ENCODE results near the gene BCL2L2. TPM values are rescaled to one million over a fixed set of nuclear protein-coding genes. Genes with fewer than 3 reads are reported as not detected.

The BCL2L2 gene
- total and polyA plus RNA-seq, 10 of the 15 experiments (the other 5 are each of a cell fraction or from before 2014, with no cell fraction given) = 1.4 to 14.7 (median 7.1) TPM

GRCh38 chr14:23335623-23336022, 29.0 kb downstream of the BCL2L2 start:
- H3K27ac ChIP-seq (ENCODE audit: control insufficient read depth, insufficient read depth) = no peak overlapping the region
- intact Hi-C loops (cut with micrococcal nuclease; ENCODE audit: unreplicated experiment) = no loop called here
- H3K4me3 ChIP-seq = no peak overlapping the region
- FAIRE-seq (no peak), DNase-seq (ENCODE audit: low read depth, low spot score) (no peak), ATAC-seq (no peak)
- in situ Hi-C loops (cut with MboI) = no loop called here
- H3K36me3 ChIP-seq (ENCODE audit: control insufficient read depth in 2 of 2, insufficient read depth in 2 of 2, low read length in 1 of 2) = no peaks in the 10 kb centered on the region
- WGBS (ENCODE audit: insufficient coverage, insufficient replicate concordance, low lambda C conversion rate, missing lambda C conversion rate) = 19% methylated on average over 5 of the region's 5 CpGs
- ChIA-PET SMC1A (ENCODE audit: uncharacterized antibody, unreplicated experiment) (no interaction called here), RAD21 (ENCODE audit: unreplicated experiment) (no interaction called here), CTCF (interaction anchor here (1.1 to 1.3 kb wide), 2 partner anchors 9 to 44 kb away, joined by 3 read pairs; no protein-coding TSS in a partner anchor), POLR2A (interaction anchor here (0.6 kb wide), 2 partner anchors 398 to 1750 kb away, joined by 3 to 4 read pairs; no protein-coding TSS in a partner anchor)
- no peak overlapping the region for H2AFZ ChIP-seq (ENCODE audit: control insufficient read depth, low read depth, low read length)
- no peaks in the 10 kb centered on the region for H3K79me2 ChIP-seq (ENCODE audit: control insufficient read depth, insufficient read depth, low read length)
- no peaks in the 10 kb centered on the region for H3K27me3 ChIP-seq (replicated peaks in 1 of 2; ENCODE audit: control insufficient read depth in 2 of 2, insufficient read depth in 2 of 2, low read length in 1 of 2)
- no peak overlapping the region for H3K9ac ChIP-seq (ENCODE audit: control insufficient read depth, insufficient read depth, low read length)
- no peak overlapping the region for H3K4me2 ChIP-seq (ENCODE audit: control insufficient read depth, insufficient read depth)
- no peaks in the 10 kb centered on the region for H3K4me1 ChIP-seq (ENCODE audit: control insufficient read depth, insufficient read depth, low read length)
- H3K9me3 ChIP-seq (replicated peaks; ENCODE audit: control insufficient read depth, insufficient read depth, low read length) = no peaks in the 10 kb centered on the region; the same call in 2 of the 3 replicates
- no TSS peak for BruUV-seq (replicated peaks)
- H4K20me1 ChIP-seq (ENCODE audit: control insufficient read depth, insufficient read depth) = no peaks in the 10 kb centered on the region
- TF ChIP-seq EP300 (IDR thresholded peaks at IDR 0.05; ENCODE audit: borderline replicate concordance in 1 of 2, control insufficient read depth in 1 of 2, low read depth in 2 of 2, low read length in 2 of 2) (no peak), NR2C2 (IDR thresholded peaks at IDR 0.05; ENCODE audit: borderline replicate concordance, control insufficient read depth, insufficient read length, low read depth) (no peak), SIX5 (IDR thresholded peaks at IDR 0.05; ENCODE audit: low read depth, low read length, severe bottlenecking) (no peak), RUNX3 (IDR thresholded peaks at IDR 0.05; ENCODE audit: low read length) (no peak), SUZ12 (IDR thresholded peaks at IDR 0.05; ENCODE audit: unreplicated experiment) (no peak), NKRF (conservative IDR thresholded peaks at IDR 0.05) (no peak), POLR2A (IDR thresholded peaks at IDR 0.05; ENCODE audit: low read depth, low read length) (no peak), KLF5 (IDR thresholded peaks at IDR 0.05; ENCODE audit: partially characterized antibody) (no peak), ZNF24 (IDR thresholded peaks at IDR 0.05) (no peak), MEF2B (IDR thresholded peaks at IDR 0.05; ENCODE audit: partially characterized antibody, poor library complexity, severe bottlenecking) (no peak), HCFC1 (IDR thresholded peaks at IDR 0.05; ENCODE audit: low read length) (no peak), POLR2AphosphoS5 (IDR thresholded peaks at IDR 0.05; ENCODE audit: low read length) (no peak), MYB (IDR thresholded peaks at IDR 0.05; ENCODE audit: borderline replicate concordance, low read depth, low read length) (no peak)
- TF ChIP-seq, protein P1, sequence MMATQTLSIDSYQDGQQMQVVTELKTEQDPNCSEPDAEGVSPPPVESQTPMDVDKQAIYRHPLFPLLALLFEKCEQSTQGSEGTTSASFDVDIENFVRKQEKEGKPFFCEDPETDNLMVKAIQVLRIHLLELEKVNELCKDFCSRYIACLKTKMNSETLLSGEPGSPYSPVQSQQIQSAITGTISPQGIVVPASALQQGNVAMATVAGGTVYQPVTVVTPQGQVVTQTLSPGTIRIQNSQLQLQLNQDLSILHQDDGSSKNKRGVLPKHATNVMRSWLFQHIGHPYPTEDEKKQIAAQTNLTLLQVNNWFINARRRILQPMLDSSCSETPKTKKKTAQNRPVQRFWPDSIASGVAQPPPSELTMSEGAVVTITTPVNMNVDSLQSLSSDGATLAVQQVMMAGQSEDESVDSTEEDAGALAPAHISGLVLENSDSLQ (IDR thresholded peaks at IDR 0.05) = no peak
- TF ChIP-seq, protein P2, sequence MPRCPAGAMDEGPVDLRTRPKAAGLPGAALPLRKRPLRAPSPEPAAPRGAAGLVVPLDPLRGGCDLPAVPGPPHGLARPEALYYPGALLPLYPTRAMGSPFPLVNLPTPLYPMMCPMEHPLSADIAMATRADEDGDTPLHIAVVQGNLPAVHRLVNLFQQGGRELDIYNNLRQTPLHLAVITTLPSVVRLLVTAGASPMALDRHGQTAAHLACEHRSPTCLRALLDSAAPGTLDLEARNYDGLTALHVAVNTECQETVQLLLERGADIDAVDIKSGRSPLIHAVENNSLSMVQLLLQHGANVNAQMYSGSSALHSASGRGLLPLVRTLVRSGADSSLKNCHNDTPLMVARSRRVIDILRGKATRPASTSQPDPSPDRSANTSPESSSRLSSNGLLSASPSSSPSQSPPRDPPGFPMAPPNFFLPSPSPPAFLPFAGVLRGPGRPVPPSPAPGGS (IDR thresholded peaks at IDR 0.05; ENCODE audit: borderline replicate concordance, insufficient read depth, low read depth, low read length, poor library complexity, severe bottlenecking) = no peak

All from GM12878 (cell line).